Measurements from ENCODE around the gene TPRKB.
"Not testable (repeated sequence)": the region's sequence is repeated elsewhere in the genome, so short reads cannot be mapped to it uniquely, and the experiment has no call there.

DNA sequence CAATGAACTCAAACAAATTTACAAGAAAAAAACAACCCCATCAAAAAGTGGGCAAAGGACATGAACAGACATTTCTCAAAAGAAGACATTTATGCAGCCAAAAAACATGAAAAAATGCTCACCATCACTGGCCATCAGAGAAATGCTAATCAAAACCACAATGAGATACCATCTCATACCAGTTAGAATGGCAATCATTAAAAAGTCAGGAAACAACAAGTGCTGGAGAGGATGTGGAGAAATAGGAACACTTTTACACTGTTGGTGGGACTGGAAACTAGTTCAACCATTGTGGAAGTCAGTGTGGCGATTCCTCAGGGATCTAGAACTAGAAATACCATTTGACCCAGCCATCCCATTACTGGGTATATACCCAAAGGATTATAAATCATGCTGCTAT lies 10.5 kb downstream of the TPRKB start:
- TF ChIP-seq, protein P1, sequence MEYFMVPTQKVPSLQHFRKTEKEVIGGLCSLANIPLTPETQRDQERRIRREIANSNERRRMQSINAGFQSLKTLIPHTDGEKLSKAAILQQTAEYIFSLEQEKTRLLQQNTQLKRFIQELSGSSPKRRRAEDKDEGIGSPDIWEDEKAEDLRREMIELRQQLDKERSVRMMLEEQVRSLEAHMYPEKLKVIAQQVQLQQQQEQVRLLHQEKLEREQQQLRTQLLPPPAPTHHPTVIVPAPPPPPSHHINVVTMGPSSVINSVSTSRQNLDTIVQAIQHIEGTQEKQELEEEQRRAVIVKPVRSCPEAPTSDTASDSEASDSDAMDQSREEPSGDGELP (CRISPR knock-in tag; IDR thresholded peaks at IDR 0.05; ENCODE audit: borderline replicate concordance), result not testable (repeated sequence)
- TF ChIP-seq USF2 (CRISPR knock-in tag; IDR thresholded peaks at IDR 0.05); HMG20B (CRISPR knock-in tag; IDR thresholded peaks at IDR 0.05); EZH2 (IDR thresholded peaks at IDR 0.05; ENCODE audit: borderline replicate concordance, low read depth, low read length); CREB5 (CRISPR knock-in tag; IDR thresholded peaks at IDR 0.05); CTCF (IDR thresholded peaks at IDR 0.05 in 2 of 3, conservative IDR thresholded peaks at IDR 0.05 in 1 of 3; ENCODE audit: insufficient read depth in 2 of 3, low read depth in 1 of 3, low read length in 3 of 3); ZNF592 (IDR thresholded peaks at IDR 0.05); RFX5 (IDR thresholded peaks at IDR 0.05; ENCODE audit: low read depth, low read length); KLF6 (CRISPR knock-in tag; IDR thresholded peaks at IDR 0.05; ENCODE audit: borderline replicate concordance); MXI1 (IDR thresholded peaks at IDR 0.05; ENCODE audit: low read depth, low read length); CEBPB (tag; IDR thresholded peaks at IDR 0.05); FOXJ3 (CRISPR knock-in tag; IDR thresholded peaks at IDR 0.05): not testable (repeated sequence)

Measured in K562 (cell line).